ENCODE measurements around the gene P4HB. TPM values are rescaled to one million over a fixed set of nuclear protein-coding genes. Genes with fewer than 3 reads are reported as not detected.

Gene P4HB
- polyA plus RNA-seq, 1 experiment, result 122 TPM

GRCh38 chr17:81803728-81804558 lies 56.4 kb downstream of the P4HB start, which contains the start of gene GCGR:
Gene GCGR (plus strand): TSS chr17:81804150. CDS start chr17:81809019, 4,869 bp downstream.
- no peak within 1 kb of the TSS for H3K4me3 ChIP-seq (ENCODE audit: low read depth, low read length)
- peaks cover 45% of the 10 kb centered on the region for H3K27me3 ChIP-seq (ENCODE audit: control insufficient read depth, insufficient read depth, low read length)
- DNase-seq (ENCODE audit: low read depth), result no peak
- no peak for TF ChIP-seq CTCF (IDR thresholded peaks at IDR 0.05; ENCODE audit: insufficient read depth, low read depth, low read length)
- ChIA-PET CTCF (interaction anchor here (0.7 kb wide), 1 partner anchor 23 kb away, joined by 3 read pairs; no protein-coding TSS in a partner anchor), POLR2A (no interaction called here)
- no peaks in the 10 kb centered on the region for H3K36me3 ChIP-seq (ENCODE audit: control insufficient read depth, insufficient read depth, low read length)

- H3K27me3 ChIP-seq (ENCODE audit: control insufficient read depth, insufficient read depth, low read length), result peaks cover 44% of the 10 kb centered on the region
- no peak for TF ChIP-seq CTCF (IDR thresholded peaks at IDR 0.05; ENCODE audit: insufficient read depth, low read depth, low read length)
- no peaks in the 10 kb centered on the region for H3K36me3 ChIP-seq (ENCODE audit: control insufficient read depth, insufficient read depth, low read length)
- POLR2A ChIA-PET, result no interaction called here
- CTCF ChIA-PET, result no interaction called here
- no peak overlapping the region for H3K4me3 ChIP-seq (ENCODE audit: low read depth, low read length)
- DNase-seq (ENCODE audit: low read depth), result no peak
These were observed 57.3 kb downstream of the P4HB start for GRCh38 chr17:81802856-81803643.

- no peak for TF ChIP-seq CTCF (IDR thresholded peaks at IDR 0.05; ENCODE audit: insufficient read depth, low read depth, low read length)
- ChIA-PET CTCF (interaction anchor here (0.6 kb wide), 1 partner anchor 69 kb away, joined by 3 read pairs; no protein-coding TSS in a partner anchor), POLR2A (no interaction called here)
- peaks cover 42% of the 10 kb centered on the region for H3K27me3 ChIP-seq (ENCODE audit: control insufficient read depth, insufficient read depth, low read length)
- no peak for DNase-seq (ENCODE audit: low read depth)
- H3K4me3 ChIP-seq (ENCODE audit: low read depth, low read length), result no peak overlapping the region
- H3K36me3 ChIP-seq (ENCODE audit: control insufficient read depth, insufficient read depth, low read length), result no peaks in the 10 kb centered on the region
These were observed 58.1 kb downstream of the P4HB start for GRCh38 chr17:81802048-81802758.

- Histone ChIP-seq H3K36me3 (ENCODE audit: control insufficient read depth, insufficient read depth, low read length) (no peaks in the 10 kb centered on the region), H3K27me3 (ENCODE audit: control insufficient read depth, insufficient read depth, low read length) (peaks cover 38% of the 10 kb centered on the region), H3K4me3 (ENCODE audit: low read depth, low read length) (no peak overlapping the region)
- TF ChIP-seq CTCF (IDR thresholded peaks at IDR 0.05; ENCODE audit: insufficient read depth, low read depth, low read length), result no peak
- no peak for DNase-seq (ENCODE audit: low read depth)
- CTCF ChIA-PET, result no interaction called here
- POLR2A ChIA-PET, result interaction anchor here (0.6 kb wide), 1 partner anchor 70 kb away, joined by 3 read pairs; no protein-coding TSS in a partner anchor
These were observed 59.0 kb downstream of the P4HB start for GRCh38 chr17:81801327-81801726.
